Fibroblast of villous mesenchyme (primary cell): Measurements from ENCODE around the gene LPAR2. TPM values are rescaled to one million over a fixed set of nuclear protein-coding genes. Genes with fewer than 3 reads are reported as not detected.
A peak's percentile ranks its signal among the peaks of the same experiment; 100 is the strongest.
"Not testable (repeated sequence)": the region's sequence is repeated elsewhere in the genome, so short reads cannot be mapped to it uniquely, and the experiment has no call there.

ENCODE experiments used
- DNase-seq: peaks from one replicate; pipeline ENCODE4 v3.0.0-alpha.2; 2010; ENCODE audit warnings: low read depth
- H3K4me3 ChIP-seq: 2 replicates; pipeline ENCODE4 v1.5.1; 2011; ENCODE audit warnings: low read depth, mild to moderate bottlenecking, low read length
- total RNA-seq: library from RNA; depleted of rRNA; stranded (reverse); fragments of >200 nt; gene quantifications from 2 replicates; pipeline ENCODE4 v1.2.3, GENCODE V29; 2012
- TF ChIP-seq, protein P1 (sequence below): IDR thresholded peaks from 2 replicates; pipeline ENCODE4 v1.5.1; 2012; ENCODE audit warnings: low read depth, mild to moderate bottlenecking, low read length; ENCODE audit not compliant: insufficient read depth

LPAR2 gene
- total RNA-seq, 1 donor: 0.86 TPM

DNA sequence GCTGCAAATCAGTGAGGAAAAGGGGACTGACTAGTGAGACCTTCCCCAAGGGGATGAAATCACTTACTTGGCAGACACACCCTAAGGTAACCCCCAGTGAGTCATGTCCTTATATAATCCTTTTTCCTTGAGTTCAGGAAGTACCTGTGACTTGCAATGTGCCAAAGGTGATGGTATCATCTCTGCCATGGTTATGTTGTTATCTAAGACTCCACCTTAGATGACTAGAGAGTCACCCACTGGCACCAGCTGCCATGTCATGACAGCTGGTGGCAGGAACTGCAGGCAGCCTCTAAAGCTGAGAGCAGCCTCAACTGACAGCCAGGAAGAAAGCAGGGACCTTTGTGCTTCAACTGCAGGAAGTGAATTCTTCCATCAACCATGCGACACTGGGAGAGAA, 22.0 kb downstream of the LPAR2 start:
- TF ChIP-seq, protein P1, sequence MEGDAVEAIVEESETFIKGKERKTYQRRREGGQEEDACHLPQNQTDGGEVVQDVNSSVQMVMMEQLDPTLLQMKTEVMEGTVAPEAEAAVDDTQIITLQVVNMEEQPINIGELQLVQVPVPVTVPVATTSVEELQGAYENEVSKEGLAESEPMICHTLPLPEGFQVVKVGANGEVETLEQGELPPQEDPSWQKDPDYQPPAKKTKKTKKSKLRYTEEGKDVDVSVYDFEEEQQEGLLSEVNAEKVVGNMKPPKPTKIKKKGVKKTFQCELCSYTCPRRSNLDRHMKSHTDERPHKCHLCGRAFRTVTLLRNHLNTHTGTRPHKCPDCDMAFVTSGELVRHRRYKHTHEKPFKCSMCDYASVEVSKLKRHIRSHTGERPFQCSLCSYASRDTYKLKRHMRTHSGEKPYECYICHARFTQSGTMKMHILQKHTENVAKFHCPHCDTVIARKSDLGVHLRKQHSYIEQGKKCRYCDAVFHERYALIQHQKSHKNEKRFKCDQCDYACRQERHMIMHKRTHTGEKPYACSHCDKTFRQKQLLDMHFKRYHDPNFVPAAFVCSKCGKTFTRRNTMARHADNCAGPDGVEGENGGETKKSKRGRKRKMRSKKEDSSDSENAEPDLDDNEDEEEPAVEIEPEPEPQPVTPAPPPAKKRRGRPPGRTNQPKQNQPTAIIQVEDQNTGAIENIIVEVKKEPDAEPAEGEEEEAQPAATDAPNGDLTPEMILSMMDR: no peak
- no peak for DNase-seq
- no peak overlapping the region for H3K4me3 ChIP-seq

DNA sequence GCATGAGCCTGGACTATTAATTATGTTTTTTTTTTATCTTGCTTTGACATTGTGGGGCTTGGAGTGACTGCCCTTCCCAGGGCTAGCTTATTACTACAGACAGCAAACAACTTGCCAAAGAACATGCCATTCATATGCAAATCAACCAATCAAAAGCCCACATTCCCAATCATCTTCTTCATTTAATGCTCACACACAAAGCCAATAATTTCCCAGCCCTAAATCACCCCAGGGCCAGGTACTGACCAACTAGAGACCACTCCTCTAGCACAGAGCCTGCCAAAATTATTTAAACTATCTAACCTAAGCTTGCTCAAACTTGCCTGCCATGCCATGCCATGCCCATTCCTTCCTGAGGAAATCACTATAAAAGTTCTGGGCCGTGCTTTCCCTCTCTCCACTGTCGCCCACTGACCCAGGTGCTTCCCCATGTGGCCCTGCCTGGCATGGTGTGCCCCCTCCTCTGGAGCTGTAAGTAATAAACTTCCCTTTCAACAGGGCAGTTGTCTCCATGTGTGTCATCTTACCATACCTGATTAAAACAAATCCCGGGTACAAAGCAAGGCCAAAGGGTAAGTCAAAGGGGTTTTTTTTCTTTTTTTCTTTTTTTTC, 25.2 kb downstream of the LPAR2 start:
- TF ChIP-seq, protein P1: no peak
- no peak overlapping the region for H3K4me3 ChIP-seq
- no peak for DNase-seq

DNA sequence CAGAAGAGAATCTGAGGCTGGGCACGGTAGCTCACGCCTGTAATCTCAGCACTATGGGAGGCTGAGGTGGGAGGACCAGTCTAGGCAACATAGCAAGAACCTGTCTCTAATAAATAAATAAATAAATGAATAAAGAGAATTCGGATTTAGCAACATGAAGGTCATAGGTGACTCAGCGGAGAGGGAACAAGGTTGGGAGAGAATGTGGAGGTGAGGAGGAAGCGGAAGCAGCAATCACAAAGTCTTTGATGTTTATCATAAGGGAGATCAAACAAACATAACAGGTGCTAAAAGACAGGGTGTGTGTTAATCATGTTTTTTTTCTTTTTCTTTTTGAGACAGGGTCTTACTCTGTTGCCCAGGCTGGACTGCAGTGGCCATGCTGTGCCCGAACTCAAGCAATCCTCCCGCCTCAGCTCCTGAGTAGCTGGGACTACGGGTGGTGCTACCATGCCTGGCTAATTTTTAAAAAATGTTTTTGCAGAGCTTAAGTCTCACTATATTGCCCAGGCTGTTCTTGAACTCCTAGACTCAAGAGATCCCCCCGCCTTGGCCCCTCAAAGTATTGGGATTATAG, 25.8 kb downstream of the LPAR2 start:
- no peak overlapping the region for H3K4me3 ChIP-seq
- TF ChIP-seq, protein P1: no peak
- DNase-seq: no peak

DNA sequence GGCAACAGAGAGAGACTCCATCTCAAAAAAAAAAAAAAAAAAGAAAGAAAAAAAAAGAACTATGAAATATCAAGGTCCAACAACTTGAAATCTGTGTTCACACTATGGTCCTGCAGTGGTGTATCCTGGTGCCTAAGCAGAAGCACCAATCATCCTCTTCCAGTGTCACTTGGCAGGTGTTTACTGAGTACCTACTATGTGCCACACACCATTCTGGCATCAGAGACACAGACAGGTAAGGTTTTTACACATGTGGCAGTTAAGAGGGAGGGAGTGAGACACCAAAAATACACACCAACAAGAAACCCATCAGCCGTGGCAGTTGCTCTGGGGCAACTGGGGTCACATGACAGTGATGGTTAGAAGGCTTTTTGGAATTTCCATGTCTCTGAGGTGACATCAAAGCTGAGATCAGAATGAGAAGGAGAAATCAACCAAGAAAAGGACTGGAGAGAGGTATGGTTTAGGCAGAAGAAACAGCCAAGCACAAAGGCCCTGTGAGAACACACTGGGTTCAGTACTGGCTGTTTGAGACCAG, 27.2 kb downstream of the LPAR2 start:
- TF ChIP-seq, protein P1: no peak
- no peak for DNase-seq
- no peak overlapping the region for H3K4me3 ChIP-seq

DNA sequence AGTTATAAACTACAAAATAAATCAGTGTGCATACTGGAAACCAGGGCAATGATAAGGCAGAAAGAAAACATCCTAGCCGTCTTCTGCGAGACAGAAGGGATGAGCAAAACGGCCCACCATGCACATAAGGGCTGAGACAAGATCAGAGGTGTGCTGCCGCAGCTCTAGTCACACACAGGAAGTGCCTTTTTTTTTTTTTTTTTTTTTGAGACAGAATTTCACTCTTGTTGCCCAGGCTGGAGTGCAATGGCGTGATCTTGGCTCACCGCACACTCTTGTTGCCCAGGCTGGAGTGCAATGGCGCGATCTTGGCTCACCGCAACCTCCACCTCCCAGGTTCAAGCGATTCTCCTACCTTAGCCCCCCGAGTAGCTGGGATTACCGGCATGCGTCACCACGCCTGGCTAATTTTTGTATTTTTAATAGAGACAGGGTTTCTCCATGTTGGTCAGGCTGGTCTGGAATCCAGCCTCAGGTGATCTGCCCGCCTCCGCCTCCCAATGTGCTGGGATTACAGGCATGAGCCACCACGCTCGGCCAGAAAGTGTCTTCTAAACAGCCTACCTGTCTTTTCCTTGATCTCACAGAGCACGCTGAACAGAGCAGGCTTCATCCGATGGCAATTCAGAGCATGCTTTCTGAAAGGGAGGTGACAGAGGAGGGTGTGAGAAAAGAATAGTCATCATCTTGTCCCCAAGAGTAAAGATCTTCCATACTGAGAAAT, 29.1 kb downstream of the LPAR2 start:
- H3K4me3 ChIP-seq, DNase-seq: not testable (repeated sequence)

DNA sequence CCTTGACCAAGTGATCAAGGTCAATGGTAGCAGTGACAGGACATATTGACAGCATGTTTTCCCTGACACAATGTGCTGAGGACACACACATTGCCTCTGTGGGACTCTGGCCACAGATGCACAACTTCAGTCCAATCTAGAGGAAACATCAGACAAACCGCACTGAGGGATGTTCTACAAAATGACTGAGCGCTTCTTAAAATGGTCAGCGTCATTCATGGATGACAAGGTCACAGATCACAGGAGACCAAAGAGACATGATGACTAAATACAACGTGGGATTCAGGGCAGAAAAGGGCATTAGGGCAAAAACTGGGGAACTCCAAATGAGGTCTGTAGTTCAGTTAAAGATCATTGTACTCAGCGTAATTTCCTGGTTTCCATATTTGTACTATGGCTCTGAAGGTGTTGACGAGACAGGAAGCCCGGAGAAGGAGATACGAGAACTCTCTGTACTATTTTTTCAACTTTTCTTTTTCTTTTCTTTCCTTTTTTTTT, 30.2 kb downstream of the LPAR2 start:
- TF ChIP-seq, protein P1: no peak
- H3K4me3 ChIP-seq: no peak overlapping the region
- no peak for DNase-seq

DNA sequence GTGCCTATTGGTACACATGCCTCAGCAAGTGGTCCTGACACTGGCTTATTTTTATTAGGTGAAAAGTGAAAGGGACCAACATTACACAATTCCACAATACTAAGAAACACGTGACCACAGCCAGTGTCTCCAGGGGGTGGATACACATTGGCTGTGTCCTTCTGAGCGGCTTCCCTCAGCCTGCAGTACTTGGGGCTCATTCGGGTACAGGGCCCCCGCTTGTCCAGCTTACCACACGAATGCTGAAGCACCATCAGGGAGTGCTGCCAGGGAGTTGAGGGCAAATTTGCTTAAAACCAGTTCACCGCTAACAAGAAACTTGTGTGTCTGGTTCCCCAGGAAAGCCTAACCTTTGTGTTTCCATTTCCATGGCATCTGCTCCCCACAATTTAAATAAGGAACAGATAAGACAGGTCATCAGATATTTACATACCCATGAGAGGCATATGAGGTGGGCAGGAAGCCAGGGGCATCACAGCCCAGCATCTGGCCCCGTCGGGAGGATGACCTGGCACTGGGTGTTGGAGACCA, 32.8 kb downstream of the LPAR2 start:
- TF ChIP-seq, protein P1: no peak
- DNase-seq: peak; percentile 84
- H3K4me3 ChIP-seq: no peak overlapping the region
